Left colon (tissue), 2 donors: ENCODE data around the gene EHMT1. TPM values are rescaled to one million over a fixed set of nuclear protein-coding genes. Genes with fewer than 3 reads are reported as not detected.
"Not testable (repeated sequence)": the region's sequence is repeated elsewhere in the genome, so short reads cannot be mapped to it uniquely, and the experiment has no call there.

Experiments
- ATAC-seq: fragments of 200-7000 bp; cut with Tn5 transposase; one replicate; pipeline ENCODE4 v1.9.1; 2020; ENCODE audit warnings: mild to moderate bottlenecking, moderate library complexity
- DNase-seq, 2 donors: peaks; one replicate each; pipeline ENCODE4 v3.0.0-alpha.2; 2020
- intact Hi-C, 2 donors: fragments of 100-400 bp; cut with DNase I in 1 of 2; cut with micrococcal nuclease in 1 of 2; formaldehyde crosslinking; loops; one replicate each; pipeline versions ENCODE4 v1.11.2 to v1.14.0; 2022; cut with DNase I, micrococcal nuclease
- microRNA-seq, 2 donors: library from miRNA; unstranded; fragments of <30 nt; microRNA quantifications; one replicate each; pipeline versions ENCODE4 v1.1.0 to v1.2.0, GENCODE V29; 2020
- total RNA-seq, 2 donors: library from RNA; stranded (reverse); fragmentation: NEBNext Ultra II Directional; extraction: Animal tissue kit (Norgen Biotek cat#: 25700); gene quantifications; one replicate each; pipeline ENCODE4 v1.2.1, GENCODE V29; 2021
- donor health status: DM: no; HTN: no; CAD: no.
- donor health status: DM: yes; HTN: yes; CAD: no.

Gene EHMT1
- total RNA-seq, 2 donors from 2014 or later: 72.2 to 98.4 TPM

GRCh38 chr9:137878146-137878941, 259.5 kb downstream of the EHMT1 start:
- ATAC-seq: peak; percentile 57
- DNase-seq: no peak
- intact Hi-C loops: no loop called here

DNA sequence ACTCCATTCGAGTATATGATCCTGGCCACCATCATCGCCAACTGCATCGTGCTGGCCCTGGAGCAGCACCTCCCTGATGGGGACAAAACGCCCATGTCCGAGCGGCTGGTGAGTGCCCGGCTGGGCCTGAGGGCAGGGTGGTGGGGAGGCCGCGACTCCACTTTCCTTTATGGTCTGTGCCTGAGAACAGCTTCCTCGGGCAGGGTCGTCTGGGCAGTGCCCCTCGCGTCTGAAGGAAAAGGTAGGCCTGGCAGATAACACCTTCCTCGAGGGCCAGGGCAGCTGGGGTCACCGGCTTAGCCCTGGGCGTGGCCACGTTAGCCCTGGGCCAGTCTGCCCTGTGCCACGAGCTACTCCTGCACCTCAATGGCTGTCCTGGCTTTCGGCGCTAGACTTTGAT, 260.2 kb downstream of the EHMT1 start:
- ATAC-seq (no peak), DNase-seq (no peak)
- intact Hi-C loops: no loop called here

DNA sequence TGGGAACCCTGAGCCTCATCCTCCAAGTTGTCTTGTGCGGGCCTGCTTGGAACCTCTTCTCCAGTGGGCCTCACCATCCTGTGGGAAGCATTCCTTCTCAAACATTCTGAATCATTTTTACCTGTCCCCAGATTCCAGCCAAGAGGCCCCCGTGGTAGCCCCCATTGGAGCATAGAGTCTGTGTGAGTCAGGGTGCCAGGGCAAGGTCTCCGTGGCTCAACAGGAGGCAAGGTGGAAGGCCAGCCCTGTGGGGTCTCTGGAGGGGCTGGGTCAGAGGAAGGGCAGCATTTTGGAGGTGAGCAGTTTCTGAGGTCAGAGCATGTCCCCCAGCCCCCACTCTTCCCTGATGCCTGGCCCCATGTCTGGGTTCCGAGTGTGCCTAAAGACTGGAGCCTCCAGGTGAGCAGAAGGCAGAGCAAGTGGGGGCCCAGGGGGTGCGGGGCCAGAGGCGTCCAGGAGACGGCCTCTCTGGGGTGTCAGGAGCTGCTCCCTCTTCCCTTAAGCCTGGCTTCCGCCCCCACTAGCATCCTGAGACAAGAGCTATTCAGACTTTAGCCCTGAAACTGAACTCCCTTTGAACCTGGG, 260.9 kb downstream of the EHMT1 start:
- ATAC-seq: no peak
- DNase-seq: no peak
- intact Hi-C loops: no loop called here

GRCh38 chr9:137880160-137880975, 261.6 kb downstream of the EHMT1 start:
- ATAC-seq: no peak
- intact Hi-C loops: no loop called here

DNA sequence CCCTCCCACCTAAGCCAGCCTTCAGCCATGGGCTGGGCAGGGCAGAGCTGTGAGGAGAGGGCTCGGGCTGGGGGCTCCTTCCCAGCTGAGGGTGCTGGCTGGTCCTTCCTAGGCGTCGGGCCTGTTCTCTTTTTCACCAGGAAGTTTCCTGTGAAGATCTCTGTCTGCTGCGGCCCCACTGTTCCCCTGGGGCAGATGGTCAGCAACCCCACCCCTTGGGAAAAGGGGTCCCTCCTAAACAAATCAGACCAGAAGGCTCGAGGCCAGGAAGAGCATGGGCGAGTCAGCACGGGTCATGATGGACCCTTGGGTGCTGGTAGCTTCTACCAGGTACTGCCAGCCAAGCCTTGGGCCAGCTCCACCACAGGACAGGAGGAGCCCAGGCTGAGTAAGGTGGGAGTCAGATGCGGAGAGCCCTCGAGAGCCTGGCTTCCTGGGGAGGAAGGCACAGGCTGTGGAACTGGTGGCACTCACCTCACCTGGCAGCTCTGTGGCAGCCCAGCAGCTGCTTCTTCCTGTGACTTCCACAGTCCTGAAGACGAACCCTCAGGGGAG, 262.2 kb downstream of the EHMT1 start:
- ATAC-seq: no peak
- no peak for DNase-seq
- intact Hi-C loops: no loop called here

More at GRCh38 chr9:137880160-137880975, 261.6 kb downstream of the EHMT1 start:
- no peak for DNase-seq

DNA sequence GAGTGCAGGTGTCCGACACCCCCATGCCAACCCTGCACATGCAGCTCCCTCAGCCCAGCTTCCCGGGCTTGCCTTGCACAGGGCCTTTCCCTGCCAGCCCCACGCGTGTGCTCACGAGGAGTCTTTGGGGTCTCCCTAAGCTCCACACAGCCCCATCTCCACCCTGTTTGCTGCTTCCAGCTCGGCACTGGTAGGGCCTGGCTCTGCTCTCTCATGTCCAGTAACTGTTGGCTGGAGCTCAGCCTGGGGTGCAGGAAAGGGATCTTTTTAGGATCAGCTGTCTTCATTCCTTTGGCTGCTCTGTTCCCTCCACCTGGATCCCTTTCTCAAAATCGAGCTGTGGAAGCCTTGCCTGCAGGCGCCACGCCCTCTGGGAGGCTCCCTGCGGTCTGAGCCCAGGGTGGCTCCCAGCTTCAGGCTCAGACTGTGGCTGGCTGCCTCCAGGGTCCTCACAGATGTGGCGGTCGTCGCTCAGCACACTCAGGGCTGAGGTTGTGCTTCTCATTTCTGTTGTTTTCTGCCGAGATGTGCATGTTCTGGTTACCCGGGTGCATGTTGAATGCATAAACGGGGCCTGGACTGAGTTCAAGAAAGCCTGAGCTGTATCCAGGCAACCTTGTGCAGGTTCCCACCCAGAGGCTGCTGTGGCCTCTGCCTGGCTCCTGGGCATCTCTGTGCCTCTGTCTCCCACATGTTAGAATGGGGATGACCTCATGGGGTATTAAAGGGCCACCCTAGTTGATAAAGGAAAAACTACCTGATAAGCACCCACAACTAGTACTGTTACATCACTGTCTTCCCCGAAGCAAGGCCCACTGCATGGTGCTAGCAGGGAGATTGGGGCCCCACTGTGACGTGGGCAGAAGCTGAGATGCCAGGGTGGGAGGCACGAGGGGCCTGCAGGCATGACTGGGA, 263.0 kb downstream of the EHMT1 start:
- DNase-seq: no peak
- intact Hi-C loops: no loop called here

DNA sequence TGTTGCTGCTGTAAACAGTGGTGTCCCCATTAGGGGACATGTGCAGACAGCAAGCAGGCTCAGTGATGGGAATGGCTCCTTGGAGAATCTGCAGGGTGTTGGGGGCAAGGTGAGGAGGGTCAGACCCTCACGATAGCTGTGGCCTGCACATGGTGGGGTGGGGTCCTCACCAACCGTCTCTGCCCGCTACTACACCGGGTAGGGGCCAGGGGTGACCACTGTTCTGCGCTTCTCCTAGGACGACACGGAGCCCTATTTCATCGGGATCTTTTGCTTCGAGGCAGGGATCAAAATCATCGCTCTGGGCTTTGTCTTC, 263.7 kb downstream of the EHMT1 start:
- intact Hi-C loops: no loop called here
- DNase-seq (no peak), ATAC-seq (no peak)

More for the DNA sequence above, 263.0 kb downstream of the EHMT1 start:
- ATAC-seq: no peak

- intact Hi-C loops, DNase-seq, ATAC-seq: not testable (repeated sequence)
Observed at GRCh38 chr9:137883977-137884376, 265.2 kb downstream of the EHMT1 start.

GRCh38 chr9:137884547-137884946, 265.7 kb downstream of the EHMT1 start:
- intact Hi-C loops: not testable (repeated sequence)
- peak in 1 of 2 donors; percentile 26 for DNase-seq
- peak; percentile 40 for ATAC-seq

- intact Hi-C loops, ATAC-seq, DNase-seq: not testable (repeated sequence)
Observed at GRCh38 chr9:137885121-137885520, 266.3 kb downstream of the EHMT1 start.

Small RNA genes lying within 50 kb of the gene (microRNA-seq; reads per million reads assigned to microRNA genes)
- 0 reads per million in 2 donors for gene MIR602

Other genes with a start within 250 kb of the EHMT1 start
- gene EXD3, start 195.8 kb upstream of the EHMT1 start, total RNA-seq: 10 to 100 TPM; 44.1 to 57.3 TPM
- 10 to 100 TPM; 33.3 to 42.6 TPM for gene NOXA1, start 195.6 kb upstream of the EHMT1 start, total RNA-seq
- 100 to 1,000 TPM; 108 to 120 TPM for gene ENTPD8, start 177.6 kb upstream of the EHMT1 start, total RNA-seq
- gene NSMF, start 159.7 kb upstream of the EHMT1 start, total RNA-seq: 10 to 100 TPM; 39.9 to 52.0 TPM
- 10 to 100 TPM; 18.4 to 22.4 TPM for gene PNPLA7, start 68.6 kb upstream of the EHMT1 start, total RNA-seq
- gene MRPL41, start 67.1 kb upstream of the EHMT1 start, total RNA-seq: 100 to 1,000 TPM; 109 to 136 TPM
- gene DPH7, start 40.1 kb upstream of the EHMT1 start, total RNA-seq: 10 to 100 TPM; 21.7 to 27.5 TPM
- gene ZMYND19, start 28.5 kb upstream of the EHMT1 start, total RNA-seq: 10 to 100 TPM; 12.5 to 22.4 TPM
- 100 to 1,000 TPM in 1 of 2 donors, 10 to 100 TPM in 1; 89.5 to 120 TPM for gene ARRDC1, start 13.3 kb upstream of the EHMT1 start, total RNA-seq